ENCODE results near the gene APBA1.
"Not testable (repeated sequence)": the region's sequence is repeated elsewhere in the genome, so short reads cannot be mapped to it uniquely, and the experiment has no call there.

APBA1 gene

DNA sequence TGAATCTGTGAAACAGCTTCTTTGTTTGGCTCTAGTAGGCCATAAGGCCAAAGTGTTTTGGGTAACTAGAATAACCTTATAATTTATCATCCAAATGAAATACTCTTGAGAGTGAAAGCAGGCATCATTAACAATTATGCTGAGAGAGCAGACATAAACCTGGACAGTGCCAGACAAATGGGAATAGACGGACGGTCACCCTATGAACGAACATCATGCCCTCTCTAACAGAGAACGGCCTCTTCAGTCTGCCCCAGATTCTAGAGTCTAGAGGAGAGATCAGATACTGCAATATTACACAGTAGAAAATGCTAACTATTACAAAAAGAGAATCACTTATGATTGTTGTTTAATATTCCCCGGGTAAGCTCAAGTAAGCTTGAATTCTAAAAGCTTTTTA, 68.5 kb downstream of the APBA1 start:
- no peak for DNase-seq

DNA sequence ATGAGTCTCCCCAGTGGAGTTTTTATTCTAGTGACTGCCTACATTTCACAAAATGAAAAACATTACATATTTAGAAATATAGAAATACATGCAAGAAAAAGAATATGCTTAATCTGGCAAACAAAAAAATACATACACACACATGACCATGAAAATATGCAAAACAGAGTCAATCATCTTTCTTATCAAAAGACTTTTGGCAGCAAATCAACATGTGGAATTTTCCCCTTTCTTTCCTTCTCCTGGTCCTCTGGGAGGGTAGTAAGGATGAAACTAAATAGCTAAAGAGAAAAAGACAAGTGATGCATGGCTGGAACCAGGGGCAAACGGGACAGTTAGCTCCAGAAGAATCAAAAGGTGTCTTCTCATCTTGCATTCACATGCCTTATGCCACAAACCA, 69.4 kb downstream of the APBA1 start:
- no peak for DNase-seq

DNA sequence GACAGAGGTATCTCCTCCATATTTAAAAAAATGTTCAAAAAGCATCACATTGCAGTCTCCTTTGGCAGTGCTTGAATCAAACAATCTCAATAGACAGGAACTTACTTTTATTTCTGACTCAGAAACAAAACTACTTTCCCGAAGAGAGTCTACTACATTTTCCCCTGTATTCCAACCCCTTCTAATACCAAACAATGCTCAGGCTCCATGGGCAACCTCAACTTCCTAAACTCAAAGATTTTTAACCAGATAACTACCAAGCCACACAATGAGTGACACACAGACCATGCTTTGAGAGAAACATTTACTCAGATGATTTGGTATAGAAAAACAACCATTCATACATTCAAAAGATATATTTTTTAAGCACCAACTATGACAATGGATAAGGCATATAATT, 70.5 kb downstream of the APBA1 start:
- no peak for DNase-seq

DNA sequence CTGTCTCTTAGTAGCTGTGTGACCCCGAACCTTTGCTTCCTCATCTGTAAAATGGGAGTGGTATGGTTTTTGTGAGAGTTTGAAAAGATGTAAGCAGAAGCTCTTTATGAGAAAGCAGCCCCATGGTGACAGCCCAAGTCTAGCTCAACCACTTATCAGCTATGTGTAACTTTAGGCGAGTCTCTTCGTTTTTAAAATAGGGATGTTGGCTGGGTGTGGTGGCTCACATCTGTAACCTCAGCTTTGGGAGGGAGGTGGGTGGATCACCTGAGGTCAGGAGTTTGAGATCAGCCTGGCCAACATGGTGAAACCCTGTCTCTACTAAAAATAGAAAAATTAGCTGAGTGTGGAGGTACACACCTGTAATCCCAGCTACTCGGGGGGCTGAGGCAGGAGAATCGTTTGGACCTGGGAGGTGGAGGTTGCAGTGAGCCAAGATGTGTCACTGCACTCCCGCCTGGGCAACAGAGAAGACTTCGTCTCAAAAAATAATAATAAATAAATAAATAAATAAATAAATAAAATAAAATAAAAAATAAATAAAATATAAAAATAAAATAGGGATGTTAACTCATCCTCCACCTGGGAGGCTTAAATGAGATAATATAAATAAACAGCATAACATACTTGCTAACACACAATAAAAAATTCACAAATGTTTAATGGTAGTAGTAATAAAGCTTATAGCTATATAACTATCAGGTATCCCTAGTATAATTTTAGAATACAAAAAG, 71.7 kb downstream of the APBA1 start:
- no peak for DNase-seq

DNA sequence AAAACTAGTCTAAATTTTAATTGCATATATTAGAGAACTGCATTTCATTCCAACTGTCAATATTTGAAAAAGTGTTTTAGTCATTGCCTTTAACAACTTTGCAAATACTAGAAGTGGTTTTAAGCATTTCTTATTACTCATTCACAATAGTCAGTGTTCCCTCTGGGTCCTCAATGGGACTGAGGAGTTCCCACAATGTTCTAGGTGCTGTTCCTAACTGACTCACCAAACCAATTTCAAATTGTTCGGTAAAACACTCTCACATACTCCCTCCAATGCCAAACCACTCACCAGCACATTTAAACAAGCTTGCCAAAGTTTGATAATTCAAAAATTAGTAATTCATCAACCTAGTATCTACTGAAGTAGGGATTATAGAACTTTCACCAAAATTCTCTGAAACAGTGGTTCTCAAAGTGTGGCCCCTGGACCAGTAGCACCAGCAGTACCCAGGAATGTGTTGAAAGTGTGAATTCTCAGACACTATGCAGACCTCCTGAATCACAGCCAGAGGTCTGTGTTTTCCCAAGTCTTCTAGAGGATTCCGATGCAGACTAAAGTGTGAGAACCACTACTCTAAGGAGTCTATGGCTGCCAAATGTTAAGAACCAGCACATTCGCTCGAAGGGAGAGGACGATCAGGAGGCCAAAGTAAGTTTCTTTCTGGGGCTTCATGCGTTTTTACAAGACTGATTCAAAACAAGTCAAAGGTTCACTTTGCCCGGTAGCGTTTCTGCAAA, 72.8 kb downstream of the APBA1 start:
- DNase-seq: no peak

DNA sequence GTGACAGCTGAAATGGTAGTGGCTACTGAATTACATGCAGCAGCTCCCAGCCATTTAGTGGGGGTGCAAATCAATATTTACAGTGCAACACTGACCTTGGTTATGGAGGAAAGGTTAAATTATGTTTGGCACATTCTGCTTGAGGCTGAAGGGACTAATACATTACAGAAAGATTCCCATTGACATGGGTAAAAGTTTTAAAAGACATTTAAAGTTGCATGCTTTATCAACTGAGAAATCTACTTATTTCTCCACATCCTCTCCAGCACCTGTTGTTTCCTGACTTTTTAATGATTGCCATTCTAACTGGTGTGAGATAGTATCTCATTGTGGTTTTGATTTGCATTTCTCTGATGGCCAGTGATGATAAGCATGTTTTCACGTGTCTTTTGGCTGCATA, 75.3 kb downstream of the APBA1 start:
- not testable (repeated sequence) for DNase-seq

DNA sequence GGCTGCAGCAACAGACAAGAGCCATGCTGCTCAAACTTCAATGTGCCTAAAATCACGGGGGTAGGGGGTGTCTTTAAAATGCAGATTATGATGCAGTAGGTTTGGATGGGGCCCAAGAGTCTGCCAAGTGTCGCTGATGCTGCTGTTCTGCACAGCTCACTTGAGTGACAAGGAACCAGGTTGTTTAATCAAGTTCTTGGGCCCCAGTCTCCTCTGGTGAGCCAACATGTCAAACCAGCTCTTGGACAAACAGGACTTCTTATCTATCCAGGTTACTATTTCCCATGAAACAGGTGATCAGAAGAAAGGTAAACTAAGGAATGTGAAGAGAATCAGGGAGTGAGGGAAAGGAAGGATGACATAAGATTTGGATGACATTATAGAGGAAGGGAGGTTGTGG, 78.0 kb downstream of the APBA1 start:
- no peak for DNase-seq

DNA sequence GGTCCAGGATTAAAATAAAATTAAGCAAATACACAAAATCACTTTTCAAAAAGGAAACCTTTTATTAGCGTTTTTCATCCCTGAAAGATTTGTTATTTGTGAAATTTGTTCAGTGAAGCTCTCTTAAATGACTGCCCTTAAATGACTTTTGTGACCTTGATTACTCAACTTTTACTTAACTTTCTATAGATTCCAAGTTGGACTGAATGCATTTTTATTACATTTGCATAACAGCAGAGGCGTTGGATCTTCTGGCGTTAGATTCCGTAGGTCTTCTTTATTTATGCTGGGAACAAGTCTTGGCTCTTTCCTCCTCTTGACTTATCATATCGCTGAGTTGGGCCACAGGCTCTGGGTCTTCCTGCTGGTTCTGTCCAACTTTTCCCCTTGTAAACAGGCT, 78.4 kb downstream of the APBA1 start:
- DNase-seq: no peak

DNA sequence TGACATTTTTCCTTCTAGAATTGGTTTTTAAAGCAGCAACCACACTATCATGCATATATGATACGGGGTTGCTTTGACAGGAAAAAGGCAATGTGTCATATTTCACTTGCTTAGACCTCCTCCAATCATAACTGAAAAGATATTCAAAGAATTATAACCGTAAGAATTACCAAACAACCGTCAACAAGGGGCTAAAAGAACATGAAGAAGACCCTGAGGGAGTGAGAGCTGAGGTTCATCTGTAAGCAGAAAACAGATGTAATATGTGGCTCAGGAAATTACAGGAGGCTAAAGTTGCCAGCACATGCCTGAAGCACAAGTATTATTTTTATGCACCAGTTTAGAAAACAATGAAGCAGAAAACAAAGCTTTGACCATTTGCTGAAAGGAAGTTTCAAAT, 78.9 kb downstream of the APBA1 start:
- no peak for DNase-seq

DNA sequence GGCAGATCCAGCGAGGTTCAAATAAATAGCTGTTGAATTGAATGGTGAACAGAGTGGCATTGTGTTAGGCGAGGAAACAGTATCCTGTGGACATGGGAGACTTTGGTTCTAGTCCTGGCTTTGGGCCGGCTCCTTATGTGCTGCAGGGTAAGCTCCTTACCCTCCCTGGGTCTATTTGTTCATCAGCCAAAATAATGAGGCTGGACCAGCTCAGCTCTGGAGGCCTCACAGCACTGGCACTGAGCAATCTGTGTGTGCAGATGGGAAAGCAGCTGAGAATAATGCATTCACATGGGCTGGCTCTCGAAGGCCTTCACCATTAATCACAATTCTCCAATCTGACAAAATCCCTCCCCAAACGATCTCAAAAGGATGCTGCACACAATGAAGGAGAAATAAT, 81.9 kb downstream of the APBA1 start:
- DNase-seq: no peak

DNA sequence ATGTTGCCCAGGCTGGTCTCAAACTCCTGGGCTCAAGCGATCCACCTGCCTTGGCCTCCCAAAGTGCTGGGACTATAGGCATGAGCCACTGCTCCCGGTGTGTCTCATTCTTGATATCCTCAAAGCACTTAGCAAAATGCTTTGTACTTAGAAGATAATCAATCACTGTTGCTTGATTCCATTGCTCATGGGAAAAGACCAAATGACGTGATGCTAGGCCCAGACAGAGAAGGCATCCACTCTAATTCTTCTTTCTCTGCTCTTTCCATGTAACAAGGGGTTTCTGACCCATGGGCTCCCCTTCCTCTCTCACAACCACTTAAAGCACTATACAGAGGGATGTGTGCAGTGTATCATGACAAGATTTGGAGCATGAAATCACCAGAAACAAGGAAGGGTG, 83.0 kb downstream of the APBA1 start:
- DNase-seq: no peak

DNA sequence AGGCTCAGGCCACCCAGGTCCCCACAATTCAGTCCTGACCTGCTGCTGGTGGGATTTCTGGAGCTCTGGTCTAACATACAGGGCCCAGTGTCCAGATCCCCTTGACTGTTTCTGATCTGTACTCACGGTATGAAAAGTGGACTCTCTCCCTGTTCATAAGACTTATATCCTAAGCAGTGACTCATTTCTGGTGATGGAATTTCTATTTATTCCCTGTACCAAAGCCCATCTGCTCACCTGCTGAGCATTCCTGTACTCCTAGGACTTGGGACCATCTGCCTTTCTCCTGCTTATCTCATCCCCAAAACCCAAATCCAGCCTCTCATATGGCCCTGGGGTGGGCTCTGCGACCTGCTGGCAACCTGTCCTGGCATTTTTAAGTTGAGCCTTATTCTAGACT, 86.6 kb downstream of the APBA1 start:
- DNase-seq: no peak

DNA sequence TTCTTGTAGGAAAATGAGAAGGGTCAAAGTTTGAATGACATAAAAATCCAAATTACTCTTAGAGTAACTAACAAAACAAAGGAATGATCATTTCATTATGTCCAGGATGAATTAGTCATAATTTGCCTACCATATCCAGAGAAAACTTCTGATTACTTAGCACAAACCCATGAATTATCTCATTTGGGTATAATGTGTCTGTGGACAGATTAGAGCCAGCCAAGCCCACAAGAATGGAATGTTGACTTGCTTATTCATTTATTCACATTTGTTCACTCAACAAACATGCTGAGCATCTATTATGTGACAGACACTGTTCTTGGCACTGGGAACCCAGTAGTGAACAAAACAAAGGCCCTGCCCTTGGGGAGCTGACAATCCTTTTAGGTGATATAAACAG, 87.4 kb downstream of the APBA1 start:
- DNase-seq: no peak

DNA sequence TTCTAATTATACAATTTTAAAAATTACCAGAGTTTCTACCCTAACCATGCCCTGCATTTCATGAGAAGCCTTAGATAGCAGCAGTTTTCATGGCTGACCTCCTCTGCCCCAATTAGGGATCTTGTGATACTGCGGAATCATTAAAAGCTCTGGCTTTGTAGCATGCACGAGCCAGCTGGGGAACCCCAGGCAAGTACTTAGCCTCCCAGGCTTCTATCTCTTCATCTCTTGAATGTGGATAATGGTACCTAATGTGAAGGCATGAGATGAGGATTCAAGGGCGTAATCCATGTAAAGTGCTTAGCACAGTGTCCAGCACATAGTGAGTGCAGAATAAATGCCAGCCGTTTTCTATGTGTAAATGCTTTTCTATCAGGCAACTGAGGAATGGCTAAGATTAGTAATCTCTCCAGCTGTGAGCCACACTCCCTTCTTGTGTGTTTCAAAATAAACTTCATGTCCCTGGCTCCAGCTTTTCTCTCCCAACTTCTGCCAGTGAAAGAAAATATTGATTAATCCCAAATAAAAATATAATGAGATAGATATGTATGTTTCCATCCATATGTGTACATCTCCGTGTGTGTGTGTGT, 88.4 kb downstream of the APBA1 start:
- no peak for DNase-seq

DNA sequence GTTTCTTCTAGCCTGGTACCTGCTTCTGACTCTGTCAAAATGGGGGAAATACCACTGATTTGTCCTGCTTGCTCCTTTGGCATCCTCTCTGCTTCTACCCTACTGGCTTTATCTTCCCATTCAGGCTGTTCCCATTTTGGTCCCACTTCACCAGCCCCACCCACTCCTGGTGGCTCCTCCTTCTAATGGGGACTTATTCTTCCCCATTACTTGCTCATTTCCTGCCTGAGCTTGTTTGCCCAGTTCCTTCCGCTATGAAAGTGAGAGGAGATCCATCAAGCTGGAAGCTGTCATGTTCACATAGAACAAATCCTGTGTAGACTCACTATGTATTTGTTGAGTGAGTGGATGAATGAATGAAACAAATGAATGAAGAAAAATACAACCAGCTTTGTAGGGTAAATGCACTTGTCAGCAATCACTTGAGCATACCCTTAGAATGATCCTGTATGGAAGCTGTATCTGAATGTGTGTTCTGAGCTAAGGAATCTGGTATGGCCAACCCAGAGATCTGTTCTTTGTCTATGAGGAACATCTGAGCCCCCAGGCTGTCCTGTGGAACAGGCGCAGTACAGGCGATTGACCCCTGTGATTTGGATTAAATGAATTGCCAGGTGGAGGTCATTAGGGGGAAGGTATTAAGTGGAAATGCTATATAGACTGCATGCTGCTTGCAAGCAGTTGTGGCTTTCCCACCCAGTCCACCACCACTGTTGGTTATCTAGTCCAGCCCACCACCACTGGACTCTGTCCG, 89.5 kb downstream of the APBA1 start:
- no peak for DNase-seq

DNA sequence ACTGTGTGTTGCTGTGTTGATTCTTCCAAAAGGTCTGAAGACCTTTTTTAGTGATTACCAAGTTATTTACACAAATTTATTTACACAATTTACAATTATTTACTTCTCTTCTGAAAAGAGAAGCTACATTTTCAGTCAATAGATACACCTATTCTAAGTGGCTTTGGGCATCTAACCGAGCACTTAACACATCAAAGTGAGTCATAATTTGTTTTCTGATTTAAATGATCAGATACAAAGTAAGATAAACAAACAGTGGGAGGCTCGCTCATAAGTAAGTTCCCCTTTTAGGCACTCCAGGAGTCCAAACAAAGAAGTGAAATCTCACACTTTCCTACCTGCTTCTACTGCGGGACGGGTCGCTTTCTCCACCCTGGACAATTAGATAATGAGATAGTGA, 90.2 kb downstream of the APBA1 start:
- DNase-seq: no peak

DNA sequence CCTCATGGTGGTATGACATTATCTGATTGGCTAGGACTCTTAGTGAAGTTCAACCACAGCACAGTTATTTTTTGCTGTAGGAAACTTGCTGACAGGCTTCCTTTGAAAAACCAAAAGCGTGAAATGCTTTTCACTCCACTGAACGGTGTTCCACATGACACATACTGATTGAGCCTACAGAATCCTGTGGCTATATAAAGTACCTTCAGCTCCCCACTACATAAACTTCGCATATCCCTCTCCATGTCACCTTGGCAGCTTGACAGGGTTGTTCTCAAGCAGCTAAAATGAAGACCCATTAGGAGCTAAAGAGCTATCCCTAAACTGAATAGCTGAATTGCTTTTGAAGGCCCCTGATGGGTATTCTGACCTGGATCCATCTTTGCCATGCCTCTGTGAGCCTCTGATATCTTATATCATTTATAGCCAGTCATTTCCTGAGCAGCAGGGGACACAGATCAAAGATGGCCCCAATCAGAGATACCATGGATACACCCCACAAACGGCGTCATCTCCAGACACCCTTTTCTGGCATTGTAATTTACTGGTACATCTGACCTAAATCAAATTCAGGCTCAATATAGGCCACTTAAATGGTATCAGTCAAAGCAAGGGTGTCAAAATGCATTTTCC, 91.5 kb downstream of the APBA1 start:
- no peak for DNase-seq

DNA sequence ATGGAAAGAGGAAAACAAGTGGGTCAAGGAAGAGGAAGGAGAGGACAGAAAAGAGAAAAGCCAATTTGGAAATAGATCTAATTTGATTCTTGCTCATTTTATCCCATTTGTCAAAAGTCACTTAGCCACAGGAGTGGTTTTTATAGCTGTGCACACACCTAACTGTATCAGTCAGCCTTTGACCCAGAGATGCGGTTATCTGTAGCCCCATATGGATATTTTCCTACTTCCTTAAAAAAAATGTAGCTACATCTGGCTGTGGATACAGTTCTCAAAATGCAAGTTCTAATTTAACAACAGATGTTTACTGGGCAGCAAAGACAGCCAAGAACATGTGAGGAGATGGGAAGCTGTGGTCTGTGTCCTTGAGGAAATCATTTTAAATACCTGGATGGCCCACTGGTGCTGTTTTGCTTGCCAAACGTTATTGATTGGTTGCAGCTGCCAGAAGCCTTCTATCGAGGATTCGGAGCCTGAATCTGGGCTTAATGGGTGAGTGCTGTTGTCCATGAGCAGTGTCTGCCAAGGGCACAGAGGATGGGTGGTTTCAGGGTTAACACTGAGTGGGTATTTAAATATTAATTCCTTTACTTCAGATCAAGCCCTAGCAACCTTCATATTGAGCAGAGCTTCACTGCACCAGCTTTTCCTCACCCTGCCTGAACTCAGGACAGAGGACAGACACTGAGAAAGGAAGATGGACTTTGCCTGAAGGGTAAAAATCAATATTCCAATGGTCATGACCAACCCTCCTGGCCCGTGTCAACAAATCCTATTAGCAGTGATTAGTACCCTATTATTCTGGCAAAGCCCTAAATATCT, 92.2 kb downstream of the APBA1 start:
- no peak for DNase-seq

DNA sequence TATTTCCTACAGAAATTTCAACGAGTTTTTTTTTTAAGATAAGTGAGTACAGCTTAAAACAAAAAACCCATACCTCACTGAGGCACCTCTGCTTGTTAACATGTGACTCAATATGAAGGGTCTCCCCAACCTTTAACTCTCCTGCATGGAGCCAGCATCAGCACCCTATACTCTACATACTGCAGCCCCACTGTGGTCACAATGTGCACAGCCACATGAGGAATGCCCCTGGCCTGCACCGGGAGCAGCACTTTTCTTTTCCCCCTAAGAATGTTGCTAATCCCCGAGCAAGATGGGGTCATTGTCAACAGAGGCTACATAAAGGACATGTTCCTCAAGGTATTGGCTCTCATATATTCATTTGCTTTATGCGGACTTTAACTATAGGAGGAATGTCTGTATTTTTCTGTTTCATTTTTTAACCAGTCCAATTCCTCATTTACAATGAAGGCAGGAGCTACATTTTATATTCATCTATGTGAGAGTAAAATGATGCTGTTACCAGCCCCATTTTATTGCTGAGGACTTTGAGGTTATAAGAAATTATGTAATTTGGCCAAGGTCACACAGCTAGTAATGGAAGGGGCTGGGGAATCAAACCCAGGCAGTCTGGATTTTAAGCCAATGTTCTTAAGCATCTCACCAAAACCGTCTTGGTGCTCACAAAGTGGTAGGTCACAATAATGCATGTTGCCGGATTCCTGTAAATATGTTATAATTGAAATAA, 93.0 kb downstream of the APBA1 start:
- DNase-seq: no peak

DNA sequence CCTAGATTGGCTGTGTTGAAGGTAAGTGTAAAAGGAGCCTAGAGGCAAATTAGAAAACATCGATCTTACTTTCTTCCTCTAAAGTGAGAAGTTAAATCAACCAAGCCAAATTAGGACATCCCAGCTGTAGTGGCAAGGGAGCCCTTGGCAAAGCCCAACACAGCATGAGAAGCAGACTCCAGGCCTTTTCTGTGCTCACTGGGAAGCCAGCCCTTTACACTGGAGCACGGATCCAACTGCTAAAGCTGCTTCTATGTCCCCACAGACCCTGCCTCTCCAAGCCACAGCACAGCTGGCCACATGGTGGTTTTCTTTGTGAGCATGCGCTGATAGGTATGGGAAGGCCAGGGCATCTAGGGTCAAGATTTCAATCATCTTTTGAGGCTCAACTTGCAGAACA, 94.1 kb downstream of the APBA1 start:
- no peak for DNase-seq

DNA sequence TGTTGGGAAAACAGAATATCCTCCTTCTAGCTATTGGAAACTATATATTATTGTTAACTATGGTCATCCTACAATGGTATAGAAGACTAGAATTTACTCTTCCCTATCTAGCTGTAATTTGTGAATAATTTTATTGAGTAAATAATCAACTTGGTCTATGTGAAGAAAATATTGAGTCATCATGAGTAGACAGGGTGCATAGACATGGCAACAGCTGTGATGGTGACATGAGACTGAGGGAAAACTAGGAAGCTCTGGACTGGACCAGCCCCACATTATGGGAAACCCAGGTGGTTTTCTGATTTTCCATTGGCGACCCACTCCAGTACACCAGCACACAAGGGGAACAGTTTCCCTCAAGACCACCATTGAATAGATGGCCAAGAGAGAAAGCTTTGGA, 95.0 kb downstream of the APBA1 start:
- DNase-seq: no peak

DNA sequence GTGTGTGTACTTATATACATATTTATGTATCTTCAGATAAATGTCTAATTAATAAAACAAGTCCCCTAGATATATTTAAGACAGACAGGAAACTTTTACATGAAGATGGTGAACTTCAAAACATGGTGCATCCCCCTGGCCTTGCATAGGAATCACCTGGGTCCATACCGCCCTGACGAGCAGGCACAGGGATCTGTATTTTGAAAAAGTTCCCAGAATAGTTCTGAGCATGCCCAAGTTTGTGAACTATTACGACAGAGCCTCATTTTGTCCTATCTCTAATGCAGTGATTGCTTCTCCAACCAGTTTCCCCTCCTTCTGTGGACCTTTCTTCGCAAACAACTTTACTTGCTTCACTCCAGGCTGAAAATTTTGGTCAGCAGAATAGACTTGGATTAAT, 98.1 kb downstream of the APBA1 start:
- DNase-seq: no peak

Measured in SW 1271 (cell line).